Loucy (cell line): ENCODE measurements around the gene SSTR3.

ENCODE experiments used
- H2AFZ ChIP-seq: fragments of 200-600 bp; sonication (generic); 2 replicates; pipeline ENCODE4 v1.6.0; 2016; ENCODE audit warnings: antibody characterized with exemption, mild to moderate bottlenecking, low read length, moderate library complexity
- H3F3A ChIP-seq: fragments of 200-600 bp; 2 replicates; pipeline ENCODE4 v1.6.0; 2016; ENCODE audit warnings: antibody characterized with exemption, low read depth, mild to moderate bottlenecking
- H3K27me3 ChIP-seq: fragments of 200-600 bp; sonication (generic); 2 replicates; pipeline ENCODE4 v1.6.1; 2014; ENCODE audit warnings: low read length, mild to moderate bottlenecking; ENCODE audit not compliant: insufficient read depth, poor library complexity, severe bottlenecking
- H3K36me3 ChIP-seq: fragments of 200-600 bp; sonication (generic); 2 replicates; pipeline ENCODE4 v1.6.1; 2016; ENCODE audit warnings: low read length; ENCODE audit not compliant: insufficient read depth
- H3K4me1 ChIP-seq: fragments of 200-600 bp; sonication (generic); 2 replicates; pipeline ENCODE4 v1.5.1; 2014; ENCODE audit warnings: low read length, mild to moderate bottlenecking; ENCODE audit not compliant: insufficient read depth, poor library complexity, severe bottlenecking
- H3K4me2 ChIP-seq: fragments of 200-600 bp; sonication (generic); 2 replicates; pipeline ENCODE4 v1.6.0; 2014; ENCODE audit warnings: antibody characterized with exemption, low read length, low read depth, mild to moderate bottlenecking; ENCODE audit not compliant: poor library complexity, severe bottlenecking
- H3K4me3 ChIP-seq: fragments of 200-600 bp; sonication (generic); 2 replicates; pipeline ENCODE4 v1.5.1; 2014; ENCODE audit warnings: low read length, mild to moderate bottlenecking, mixed read lengths; ENCODE audit not compliant: poor library complexity, severe bottlenecking
- H3K79me2 ChIP-seq: fragments of 200-600 bp; sonication (generic); 2 replicates; pipeline ENCODE4 v1.6.1; 2014; ENCODE audit warnings: low read length; ENCODE audit not compliant: insufficient read depth
- H3K9ac ChIP-seq: fragments of 200-600 bp; sonication (generic); 2 replicates; pipeline ENCODE4 v1.6.0; 2014; ENCODE audit warnings: mild to moderate bottlenecking, low read depth, low read length, moderate library complexity; ENCODE audit not compliant: poor library complexity, severe bottlenecking
- H3K9me2 ChIP-seq: fragments of 200-600 bp; sonication (generic); replicated peaks from 2 replicates; pipeline ENCODE4 v1.6.1; 2016; ENCODE audit warnings: low read depth, low read length, mixed read lengths
- H3K9me3 ChIP-seq: fragments of 200-600 bp; sonication (generic); 2 replicates; pipeline ENCODE4 v1.6.1; 2014; ENCODE audit warnings: mild to moderate bottlenecking, antibody characterized with exemption, low read length, low read depth; ENCODE audit not compliant: insufficient read depth
- H4K20me1 ChIP-seq: fragments of 200-600 bp; sonication (generic); 2 replicates; pipeline ENCODE4 v1.6.0; 2014; ENCODE audit warnings: antibody characterized with exemption, low read length, mild to moderate bottlenecking; ENCODE audit not compliant: insufficient read depth, poor library complexity, severe bottlenecking
- CTCF ChIP-seq: fragments of 200-600 bp; sonication (generic); conservative IDR thresholded peaks from 2 replicates; pipeline ENCODE4 v1.5.1; 2014; ENCODE audit warnings: mild to moderate bottlenecking, antibody characterized with exemption, low read length
- EZH2phosphoT487 ChIP-seq: fragments of 200-600 bp; IDR thresholded peaks from 2 replicates; pipeline ENCODE4 v1.6.1; 2018; ENCODE audit warnings: antibody characterized with exemption, mild to moderate bottlenecking, moderate library complexity, borderline replicate concordance

Gene SSTR3

GRCh38 chr22:37241351-37242142 is 29.3 kb upstream of the SSTR3 start:
- H3K9ac ChIP-seq, result peak overlapping the region; percentile 99
- H3K4me3 ChIP-seq, result peak overlapping the region; percentile 94
- H3K36me3 ChIP-seq, result peaks cover 41% of the 10 kb centered on the region; the same call in 1 of the 2 replicates
- H3F3A ChIP-seq, result peaks cover 12% of the 10 kb centered on the region; the same call in 1 of the 2 replicates
- peaks cover 66% of the 10 kb centered on the region for H3K4me1 ChIP-seq
- H4K20me1 ChIP-seq, result peaks cover 62% of the 10 kb centered on the region
- peaks cover 7% of the 10 kb centered on the region for H3K27me3 ChIP-seq
- no peaks in the 10 kb centered on the region for H3K9me3 ChIP-seq
- no peak for TF ChIP-seq EZH2phosphoT487
- peak overlapping the region; percentile 98 for H3K4me2 ChIP-seq
- no peaks in the 10 kb centered on the region for H3K9me2 ChIP-seq
- no peak overlapping the region for H2AFZ ChIP-seq
- peaks cover 74% of the 10 kb centered on the region for H3K79me2 ChIP-seq

GRCh38 chr22:37240941-37241320 is 28.7 kb upstream of the SSTR3 start:
- peaks cover 68% of the 10 kb centered on the region for H4K20me1 ChIP-seq
- no peaks in the 10 kb centered on the region for H3K9me3 ChIP-seq
- H3K27me3 ChIP-seq, result peaks cover 7% of the 10 kb centered on the region
- no peaks in the 10 kb centered on the region for H3K9me2 ChIP-seq
- H2AFZ ChIP-seq, result no peak overlapping the region
- peak overlapping the region; percentile 98 for H3K4me2 ChIP-seq
- peaks cover 70% of the 10 kb centered on the region for H3K4me1 ChIP-seq
- peaks cover 47% of the 10 kb centered on the region; the same call in 1 of the 2 replicates for H3K36me3 ChIP-seq
- peak overlapping the region; percentile 99 for H3K9ac ChIP-seq
- TF ChIP-seq CTCF (no peak), EZH2phosphoT487 (no peak)
- peak overlapping the region; percentile 94 for H3K4me3 ChIP-seq
- peaks cover 12% of the 10 kb centered on the region; the same call in 1 of the 2 replicates for H3F3A ChIP-seq
- H3K79me2 ChIP-seq, result peaks cover 80% of the 10 kb centered on the region

- peaks cover 70% of the 10 kb centered on the region for H3K4me1 ChIP-seq
These were observed 28.1 kb upstream of the SSTR3 start for GRCh38 chr22:37240240-37240940.

More at GRCh38 chr22:37240240-37240940, 28.1 kb upstream of the SSTR3 start:
- peaks cover 53% of the 10 kb centered on the region; the same call in 1 of the 2 replicates for H3K36me3 ChIP-seq
- peaks cover 85% of the 10 kb centered on the region for H3K79me2 ChIP-seq
- peaks cover 73% of the 10 kb centered on the region for H4K20me1 ChIP-seq
- peak overlapping the region; percentile 94 for H3K4me3 ChIP-seq
- peak overlapping the region; percentile 98 for H3K4me2 ChIP-seq
- H3F3A ChIP-seq, result peaks cover 12% of the 10 kb centered on the region; the same call in 1 of the 2 replicates
- H3K9me2 ChIP-seq, result no peaks in the 10 kb centered on the region
- H3K9ac ChIP-seq, result peak overlapping the region; percentile 99
- no peak overlapping the region for H2AFZ ChIP-seq
- H3K9me3 ChIP-seq, result no peaks in the 10 kb centered on the region
- TF ChIP-seq EZH2phosphoT487 (no peak), CTCF (no peak)
- H3K27me3 ChIP-seq, result peaks cover 7% of the 10 kb centered on the region
